ENCODE data around the gene WWOX. TPM values are rescaled to one million over a fixed set of nuclear protein-coding genes. Genes with fewer than 3 reads are reported as not detected.

WWOX gene
- total and polyA plus RNA-seq, 2 of the 4 experiments (the other 2 are of a cell fraction), result 2.7 to 5.4 TPM

GRCh38 chr16:79049040-79049439 is 949.6 kb downstream of the WWOX start:
- Histone ChIP-seq H2AK9ac (replicated peaks; ENCODE audit: low read depth, low read length, poor library complexity) (no peak overlapping the region), H2BK120ac (ENCODE audit: low read depth, low read length) (no peak overlapping the region), H3K4me1 (ENCODE audit: control insufficient read depth, insufficient read depth, low read length) (no peaks in the 10 kb centered on the region), H2AK5ac (ENCODE audit: low read depth, low read length) (no peak overlapping the region), H3K4ac (ENCODE audit: low read depth, low read length) (no peak overlapping the region), H3K27ac (ENCODE audit: insufficient read depth, low read length) (no peak overlapping the region), H2BK20ac (ENCODE audit: low read depth, low read length) (no peak overlapping the region), H4K20me1 (ENCODE audit: insufficient read depth, low read length) (no peaks in the 10 kb centered on the region), H3K79me1 (ENCODE audit: low read depth in 1 of 2, low read length in 2 of 2) (no peaks in the 10 kb centered on the region), H2BK15ac (ENCODE audit: low read depth, low read length) (no peak overlapping the region), H4K5ac (ENCODE audit: low read depth, low read length) (no peak overlapping the region), H4K8ac (ENCODE audit: low read depth in 2 of 2, low read length in 2 of 2) (no peak overlapping the region), H3K18ac (ENCODE audit: low read depth, low read length) (no peak overlapping the region), H3K9ac (ENCODE audit: low read depth, low read length) (no peak overlapping the region), H3K9me3 (ENCODE audit: control insufficient read depth, insufficient read depth, low read length) (peaks cover 30% of the 10 kb centered on the region), H3K23ac (ENCODE audit: low read depth, low read length) (no peak overlapping the region), H2AFZ (replicated peaks; ENCODE audit: low read length, poor library complexity) (no peak overlapping the region), H3K9me1 (ENCODE audit: insufficient read depth, low read length) (no peaks in the 10 kb centered on the region), H3K4me3 (ENCODE audit: insufficient read depth, low read depth, low read length) (no peak overlapping the region), H3K56ac (ENCODE audit: extremely low read depth, insufficient read depth, low read length) (no peak overlapping the region), H2BK5ac (ENCODE audit: low read depth, low read length, poor library complexity, severe bottlenecking) (no peak overlapping the region), H4K91ac (ENCODE audit: insufficient read depth, low read depth, low read length) (no peak overlapping the region), H3K27me3 (ENCODE audit: control insufficient read depth, insufficient read depth, low read length) (no peaks in the 10 kb centered on the region), H3K4me2 (ENCODE audit: low read depth, low read length) (no peak overlapping the region), H3K36me3 (ENCODE audit: control insufficient read depth, insufficient read depth, low read length) (no peaks in the 10 kb centered on the region), H3K14ac (replicated peaks; ENCODE audit: low read depth, low read length) (no peak overlapping the region)
- BruUV-seq (replicated peaks), result no TSS peak
- CTCF ChIA-PET, result interaction anchor here (0.5 kb wide), 1 partner anchor 14 kb away, joined by 3 read pairs; no protein-coding TSS in a partner anchor
- POLR2A ChIA-PET (ENCODE audit: unreplicated experiment), result no interaction called here
- DNase-seq (no peak), ATAC-seq (ENCODE audit: low read depth) (no peak)
- TF ChIP-seq MXI1 (IDR thresholded peaks at IDR 0.05; ENCODE audit: borderline replicate concordance, low read depth, low read length), result no peak
- TF ChIP-seq POLR2A (IDR thresholded peaks at IDR 0.05; ENCODE audit: low read depth, low read length), result no peak
- no peak for TF ChIP-seq RAD21 (IDR thresholded peaks at IDR 0.05; ENCODE audit: low read length)
- no peak for TF ChIP-seq CHD1 (IDR thresholded peaks at IDR 0.05; ENCODE audit: low read depth, low read length)
- TF ChIP-seq, protein P1, sequence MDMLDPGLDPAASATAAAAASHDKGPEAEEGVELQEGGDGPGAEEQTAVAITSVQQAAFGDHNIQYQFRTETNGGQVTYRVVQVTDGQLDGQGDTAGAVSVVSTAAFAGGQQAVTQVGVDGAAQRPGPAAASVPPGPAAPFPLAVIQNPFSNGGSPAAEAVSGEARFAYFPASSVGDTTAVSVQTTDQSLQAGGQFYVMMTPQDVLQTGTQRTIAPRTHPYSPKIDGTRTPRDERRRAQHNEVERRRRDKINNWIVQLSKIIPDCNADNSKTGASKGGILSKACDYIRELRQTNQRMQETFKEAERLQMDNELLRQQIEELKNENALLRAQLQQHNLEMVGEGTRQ (IDR thresholded peaks at IDR 0.05; ENCODE audit: low read depth, low read length), result no peak
- TF ChIP-seq RFX5 (IDR thresholded peaks at IDR 0.05; ENCODE audit: low read depth, low read length), result no peak
- TF ChIP-seq FOS (IDR thresholded peaks at IDR 0.05; ENCODE audit: low read depth, low read length), result no peak
- no peak for TF ChIP-seq RCOR1 (IDR thresholded peaks at IDR 0.05; ENCODE audit: insufficient replicate concordance, low read length)
- TF ChIP-seq ELK1 (IDR thresholded peaks at IDR 0.05; ENCODE audit: borderline replicate concordance, low read depth, low read length), result no peak
- no CpG with 5 or more reads among the region's 6 CpGs for WGBS, 2 experiments (ENCODE audit: extremely low coverage in 2 of 2, insufficient read length in 1 of 2)
- intact Hi-C loops (cut with micrococcal nuclease) (no loop called here), dilution Hi-C loops (cut with HindIII; ENCODE audit: low sequenced_read_pairs, unreplicated experiment) (no loop called here), in situ Hi-C loops (cut with MboI; ENCODE audit: low sequenced_read_pairs) (no loop called here)
